NCI-H446 (cell line): Measurements from ENCODE around the gene ZFP36.
"Not testable (repeated sequence)": the region's sequence is repeated elsewhere in the genome, so short reads cannot be mapped to it uniquely, and the experiment has no call there.

Source experiments
- DNase-seq, 2 experiments: peaks; one replicate each; lab custom pipeline; 2025; lab: John Stamatoyannopoulos, UW

The ZFP36 gene

GRCh38 chr19:39406656-39407409, at the start of gene ZFP36:
Gene ZFP36, plus strand, starts transcription at chr19:39406847. Its CDS starts 58 bp downstream, at chr19:39406905.
- DNase-seq, result peak; percentile 60 to 87

- no peak for DNase-seq
Observed at GRCh38 chr19:39359026-39359425, 47.6 kb upstream of the ZFP36 start.

- DNase-seq, result no peak
Observed at GRCh38 chr19:39360599-39360998, 46.0 kb upstream of the ZFP36 start.

- DNase-seq, result no peak
Observed at GRCh38 chr19:39362682-39363657, 43.7 kb upstream of the ZFP36 start.

- DNase-seq, result no peak
Observed at GRCh38 chr19:39363901-39364457, 42.7 kb upstream of the ZFP36 start.

DNA sequence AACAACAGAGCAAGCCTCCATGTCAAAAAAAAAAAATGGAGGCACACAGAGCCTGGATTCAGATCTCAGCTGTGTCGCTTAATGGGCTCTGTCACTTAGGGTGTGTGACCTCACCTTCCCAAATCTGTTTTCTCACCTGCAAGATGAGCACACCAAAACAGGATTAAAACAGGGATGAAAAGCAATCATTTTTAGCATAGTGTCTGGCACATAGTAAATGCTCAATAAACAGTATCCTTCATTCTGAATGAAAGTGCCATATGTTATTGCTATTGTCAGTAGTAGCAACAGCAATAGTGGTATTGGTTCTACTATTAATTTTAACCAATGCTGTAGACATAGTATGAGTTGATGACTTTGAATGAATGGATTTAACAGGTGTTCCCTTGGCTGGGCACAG, 41.1 kb upstream of the ZFP36 start:
- DNase-seq, result no peak

DNA sequence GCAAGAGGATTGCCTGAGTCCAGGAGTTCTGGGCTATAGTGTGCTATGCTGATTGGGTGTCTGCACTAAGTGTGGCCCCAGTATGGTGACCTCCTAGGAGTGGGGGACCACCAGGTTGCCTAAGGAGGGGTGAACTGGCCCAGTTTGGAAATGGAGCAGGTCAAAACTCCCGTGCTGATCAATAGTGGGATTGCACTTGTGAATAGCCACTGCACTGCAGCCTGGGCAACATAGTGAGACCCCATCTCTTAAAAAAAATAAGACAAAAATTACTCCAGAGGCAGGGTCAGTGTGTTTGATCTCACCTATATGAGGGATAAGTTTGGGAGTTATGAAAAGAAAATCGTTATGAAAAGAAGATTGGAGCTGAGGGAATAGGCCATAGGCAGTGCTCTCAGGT, 37.4 kb upstream of the ZFP36 start:
- DNase-seq, result no peak

DNA sequence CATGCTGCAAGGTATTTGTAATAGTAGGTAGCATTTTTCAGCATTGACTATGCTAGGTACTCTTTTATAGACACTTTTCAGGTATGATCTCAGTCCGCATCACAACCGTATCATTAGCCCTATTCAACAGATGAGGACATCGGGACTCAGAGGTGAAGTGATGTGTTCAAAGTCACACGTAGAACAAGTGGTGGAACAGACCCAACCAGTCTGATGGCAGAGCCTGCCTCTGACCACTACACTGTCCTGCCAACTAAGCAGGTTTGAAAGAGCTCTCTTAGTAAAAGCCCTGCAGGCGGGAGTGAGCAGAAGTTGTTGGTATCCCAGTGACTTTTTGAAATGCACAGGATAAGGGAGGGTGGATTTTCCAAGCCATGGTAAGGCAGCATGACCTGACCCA, 35.9 kb upstream of the ZFP36 start:
- DNase-seq, result no peak

DNA sequence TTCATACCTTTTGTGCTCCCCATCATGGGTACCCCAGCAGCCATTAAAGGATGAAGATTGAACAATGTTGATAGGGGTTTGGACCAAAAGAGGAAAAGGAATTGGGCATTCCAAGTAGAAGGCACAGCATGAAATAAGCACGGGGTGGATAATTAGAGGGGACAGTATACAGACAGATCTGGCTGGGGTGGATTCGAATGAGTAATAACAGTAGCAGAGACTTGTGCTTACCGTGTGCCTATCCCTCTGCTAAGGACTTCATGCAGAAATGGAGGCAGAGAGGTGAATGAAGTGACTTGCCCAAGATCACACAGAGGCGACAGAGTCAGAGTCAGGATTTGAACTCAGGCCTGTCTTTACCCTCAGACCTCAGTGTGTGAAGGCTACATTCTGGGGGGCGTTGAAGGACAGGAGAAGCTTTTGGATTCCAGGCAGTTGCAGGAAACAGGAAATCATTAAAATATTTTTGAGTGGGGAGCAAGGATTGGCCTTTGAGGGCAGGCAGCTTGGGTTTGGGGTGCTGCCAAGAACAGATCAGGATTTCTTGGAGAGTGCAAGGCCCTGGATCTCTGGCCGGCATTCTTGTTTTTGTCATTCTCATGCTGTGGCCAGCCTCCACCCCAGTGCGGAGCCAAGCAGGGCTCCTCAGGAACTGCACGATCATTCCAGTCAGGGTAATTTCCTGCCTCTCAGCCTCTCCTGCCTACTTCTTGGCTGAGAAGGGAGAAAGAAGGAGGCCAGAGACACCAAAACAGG, 34.4 kb upstream of the ZFP36 start:
- DNase-seq, result no peak

GRCh38 chr19:39372941-39373340, 33.7 kb upstream of the ZFP36 start:
- no peak for DNase-seq

DNA sequence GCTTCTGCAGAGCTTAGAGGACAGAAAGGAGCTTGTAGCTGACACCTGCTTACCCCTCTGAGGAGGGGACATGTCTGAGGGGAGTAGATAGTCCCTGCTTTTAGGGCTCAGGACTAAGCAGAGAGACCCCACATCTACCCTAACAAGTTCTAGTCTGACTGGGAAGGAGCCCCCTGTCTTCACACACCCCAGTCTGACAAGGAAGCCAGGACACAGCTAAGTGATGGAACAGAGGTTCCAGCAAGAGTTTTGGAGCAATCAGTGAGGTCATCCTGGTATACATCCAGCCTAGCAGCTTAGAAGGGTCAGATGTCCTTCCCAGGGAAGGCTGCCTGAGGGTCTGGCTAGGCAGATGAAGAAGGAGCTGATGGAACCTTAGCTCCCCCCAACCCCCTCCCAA, 30.7 kb upstream of the ZFP36 start:
- DNase-seq, result no peak

- DNase-seq, result no peak
Observed at GRCh38 chr19:39377373-39378362, 29.0 kb upstream of the ZFP36 start.

GRCh38 chr19:39379366-39379765, 27.3 kb upstream of the ZFP36 start:
- DNase-seq, result not testable (repeated sequence)

DNA sequence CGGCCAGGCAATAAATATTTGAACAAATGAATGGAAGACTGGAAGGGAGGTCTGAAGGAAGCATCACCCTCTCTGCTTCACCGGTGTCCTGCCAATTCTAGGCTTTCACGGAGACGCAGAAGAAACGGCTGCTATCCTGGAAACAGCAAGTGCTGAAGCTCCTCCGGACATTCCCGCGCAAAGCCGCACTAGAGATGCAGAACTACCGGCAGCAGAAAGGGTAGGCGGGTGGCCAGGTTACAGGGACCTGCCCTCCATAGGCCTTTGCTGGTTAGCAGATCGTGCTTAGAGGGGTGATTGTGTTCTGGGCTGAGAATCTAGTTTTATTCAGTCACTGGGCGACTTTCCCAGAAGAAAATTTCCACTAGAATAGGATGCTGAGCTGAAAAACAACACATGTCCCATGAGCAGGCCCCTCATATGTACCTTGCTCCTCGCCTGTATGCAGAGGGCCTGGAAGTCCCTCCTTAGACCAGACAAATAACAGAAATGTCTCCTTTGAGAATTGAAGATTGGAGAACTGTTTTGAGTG, 26.7 kb upstream of the ZFP36 start:
- DNase-seq, result no peak

DNA sequence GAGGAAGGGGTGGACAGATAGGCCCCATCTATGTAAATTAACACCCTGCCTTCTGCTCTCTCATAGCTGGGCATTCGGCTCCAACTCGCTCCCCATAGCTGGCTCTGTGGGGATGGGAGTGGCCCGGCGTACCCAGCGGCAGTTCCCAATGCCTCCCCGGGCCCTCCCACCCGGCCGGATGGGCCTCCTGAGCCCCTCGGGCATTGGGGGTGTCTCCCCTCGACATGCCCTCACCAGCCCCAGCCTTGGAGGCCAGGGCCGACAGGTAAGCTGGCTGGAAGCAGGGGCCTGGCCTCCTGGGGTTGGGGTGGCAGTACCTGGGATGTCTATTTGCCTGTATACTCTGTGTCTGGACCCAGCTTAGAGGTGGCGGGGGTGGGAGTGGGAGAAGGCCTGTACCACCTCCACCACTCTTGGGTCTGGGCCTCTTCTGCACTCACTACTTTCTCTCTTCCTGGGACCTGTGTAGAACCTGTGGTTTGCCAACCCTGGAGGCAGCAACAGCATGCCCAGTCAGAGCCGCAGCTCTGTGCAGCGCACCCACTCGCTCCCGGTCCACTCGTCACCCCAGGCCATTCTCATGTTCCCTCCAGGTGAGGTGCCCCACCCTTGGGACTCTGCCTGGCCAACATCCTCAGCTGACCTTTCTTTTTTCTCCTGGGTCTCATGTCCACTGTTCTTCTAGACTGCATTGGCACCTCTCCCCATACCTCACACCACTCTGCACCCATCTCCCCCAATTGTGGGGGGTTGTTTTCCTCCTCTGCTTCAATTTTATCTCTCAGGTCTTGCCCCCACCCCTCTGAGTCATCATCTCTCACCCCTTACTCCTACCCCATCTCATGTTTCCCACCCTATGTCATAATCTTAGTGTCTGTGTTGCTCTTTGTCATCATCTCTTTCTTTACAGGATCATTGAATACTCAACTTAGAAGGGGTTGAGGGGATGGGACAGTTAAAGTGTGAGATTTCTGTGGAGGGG, 25.8 kb upstream of the ZFP36 start:
- DNase-seq, result no peak

- no peak for DNase-seq
Observed at GRCh38 chr19:39381910-39382611, 24.6 kb upstream of the ZFP36 start.

- no peak for DNase-seq
Observed at GRCh38 chr19:39382991-39383828, 23.4 kb upstream of the ZFP36 start.
